ENCODE data around the gene TEKT1. TPM values are rescaled to one million over a fixed set of nuclear protein-coding genes. Genes with fewer than 3 reads are reported as not detected.

Gene TEKT1
- total RNA-seq, 1 donor from 2014 or later, result not detected

DNA sequence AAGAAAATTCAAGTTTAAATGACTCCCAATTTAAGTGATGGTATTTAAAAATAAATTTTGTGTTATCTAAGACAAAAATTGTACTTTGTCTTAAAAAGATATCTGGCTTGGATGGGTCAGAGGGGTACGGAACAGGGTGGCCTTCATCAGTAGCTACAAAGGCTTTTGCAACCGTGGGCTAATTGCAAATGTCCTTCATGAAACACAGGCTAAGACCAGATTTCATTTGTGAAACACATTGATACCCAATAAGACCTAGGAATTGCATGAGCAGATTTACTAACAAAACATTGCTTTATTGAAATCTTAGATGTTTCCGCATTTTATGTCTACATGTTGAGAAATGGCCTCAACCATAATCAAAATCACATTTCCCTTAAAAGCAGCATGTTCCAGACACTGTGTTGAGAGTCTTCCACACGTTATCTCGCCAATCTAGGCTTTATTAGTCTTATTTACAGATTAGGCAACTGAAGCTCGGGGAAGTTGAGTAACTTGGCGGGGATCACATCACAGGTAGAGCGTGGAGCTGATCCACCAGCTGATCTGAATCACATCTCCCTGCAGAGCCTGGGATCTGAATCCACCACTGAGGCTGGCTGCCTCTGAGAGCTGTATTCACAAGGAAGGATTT, 33.7 kb downstream of the TEKT1 start:
- no peak overlapping the region for H2AFZ ChIP-seq (ENCODE audit: low read depth, low read length)
- Mint-ChIP-seq H3K9me3 (ENCODE audit: unreplicated experiment) (no peaks in the 10 kb centered on the region), H3K4me3 (ENCODE audit: unreplicated experiment) (no peak overlapping the region), H3K36me3 (ENCODE audit: low read depth, unreplicated experiment) (no peaks in the 10 kb centered on the region), H3K27me3 (ENCODE audit: low read depth, unreplicated experiment) (peaks cover 21% of the 10 kb centered on the region), H3K27ac (ENCODE audit: unreplicated experiment) (no peak overlapping the region), H3K4me1 (ENCODE audit: low read depth, unreplicated experiment) (peaks cover 8% of the 10 kb centered on the region)
- no peak overlapping the region for H3K4me3 ChIP-seq (ENCODE audit: insufficient read depth, low read depth, low read length)
- no peaks in the 10 kb centered on the region for H3K9me3 ChIP-seq (ENCODE audit: insufficient read depth, low read depth, low read length)
- no peaks in the 10 kb centered on the region for H3K36me3 ChIP-seq (ENCODE audit: insufficient read depth, low read length)
- H3K4me2 ChIP-seq (ENCODE audit: low read length), result no peak overlapping the region
- H3K4me1 ChIP-seq (ENCODE audit: insufficient read depth, low read length), result no peaks in the 10 kb centered on the region
- H3K79me2 ChIP-seq (ENCODE audit: insufficient read depth, low read length), result no peaks in the 10 kb centered on the region
- DNase-seq (ENCODE audit: low read depth) (no peak), FAIRE-seq (no peak)
- H4K20me1 ChIP-seq (ENCODE audit: insufficient read depth, low read length), result no peaks in the 10 kb centered on the region
- no peak overlapping the region for H3K27ac ChIP-seq (ENCODE audit: low read depth, low read length)
- no peaks in the 10 kb centered on the region for H3K27me3 ChIP-seq (ENCODE audit: insufficient read depth, low read length)
- TF ChIP-seq, protein P1, sequence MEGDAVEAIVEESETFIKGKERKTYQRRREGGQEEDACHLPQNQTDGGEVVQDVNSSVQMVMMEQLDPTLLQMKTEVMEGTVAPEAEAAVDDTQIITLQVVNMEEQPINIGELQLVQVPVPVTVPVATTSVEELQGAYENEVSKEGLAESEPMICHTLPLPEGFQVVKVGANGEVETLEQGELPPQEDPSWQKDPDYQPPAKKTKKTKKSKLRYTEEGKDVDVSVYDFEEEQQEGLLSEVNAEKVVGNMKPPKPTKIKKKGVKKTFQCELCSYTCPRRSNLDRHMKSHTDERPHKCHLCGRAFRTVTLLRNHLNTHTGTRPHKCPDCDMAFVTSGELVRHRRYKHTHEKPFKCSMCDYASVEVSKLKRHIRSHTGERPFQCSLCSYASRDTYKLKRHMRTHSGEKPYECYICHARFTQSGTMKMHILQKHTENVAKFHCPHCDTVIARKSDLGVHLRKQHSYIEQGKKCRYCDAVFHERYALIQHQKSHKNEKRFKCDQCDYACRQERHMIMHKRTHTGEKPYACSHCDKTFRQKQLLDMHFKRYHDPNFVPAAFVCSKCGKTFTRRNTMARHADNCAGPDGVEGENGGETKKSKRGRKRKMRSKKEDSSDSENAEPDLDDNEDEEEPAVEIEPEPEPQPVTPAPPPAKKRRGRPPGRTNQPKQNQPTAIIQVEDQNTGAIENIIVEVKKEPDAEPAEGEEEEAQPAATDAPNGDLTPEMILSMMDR (IDR thresholded peaks at IDR 0.05; ENCODE audit: insufficient read depth, low read depth, low read length), result no peak
- no peak for TF ChIP-seq EZH2 (IDR thresholded peaks at IDR 0.05; ENCODE audit: insufficient read depth, low read length)
- H3K9ac ChIP-seq (ENCODE audit: low read length), result no peak overlapping the region

DNA sequence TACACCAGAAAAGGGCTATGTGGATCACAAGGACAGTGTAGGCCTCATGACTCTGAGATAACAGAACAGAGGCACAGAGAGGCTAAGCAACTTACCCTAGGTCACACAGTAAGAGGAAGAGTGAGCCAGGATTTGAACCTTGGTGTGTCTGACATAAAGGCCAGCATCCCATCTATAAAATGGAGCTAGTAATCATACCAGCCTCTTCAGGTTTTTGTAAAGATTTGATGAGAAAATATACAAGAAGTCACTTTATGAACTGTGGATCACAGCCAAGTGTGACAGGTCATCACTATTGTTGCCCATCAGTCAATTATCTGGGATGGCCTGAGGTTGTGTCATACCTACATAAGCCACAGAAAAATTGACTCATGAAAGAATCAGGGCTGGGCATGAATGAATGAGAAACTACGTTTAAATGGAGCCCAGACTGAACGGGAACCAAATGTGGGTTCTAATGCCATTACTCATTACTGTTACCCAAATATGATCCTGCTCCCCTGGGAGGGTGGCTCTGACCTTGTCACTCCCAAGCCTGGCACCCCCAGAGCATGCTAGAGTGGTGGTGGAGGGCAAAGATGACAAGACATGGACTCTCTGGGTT, 34.5 kb downstream of the TEKT1 start:
- Histone ChIP-seq H3K9me3 (ENCODE audit: insufficient read depth, low read depth, low read length) (no peaks in the 10 kb centered on the region), H3K36me3 (ENCODE audit: insufficient read depth, low read length) (no peaks in the 10 kb centered on the region), H4K20me1 (ENCODE audit: insufficient read depth, low read length) (no peaks in the 10 kb centered on the region), H3K9ac (ENCODE audit: low read length) (no peak overlapping the region), H3K4me3 (ENCODE audit: insufficient read depth, low read depth, low read length) (no peak overlapping the region), H3K27me3 (ENCODE audit: insufficient read depth, low read length) (no peaks in the 10 kb centered on the region), H3K79me2 (ENCODE audit: insufficient read depth, low read length) (no peaks in the 10 kb centered on the region), H3K27ac (ENCODE audit: low read depth, low read length) (no peak overlapping the region), H2AFZ (ENCODE audit: low read depth, low read length) (no peak overlapping the region), H3K4me1 (ENCODE audit: insufficient read depth, low read length) (no peaks in the 10 kb centered on the region), H3K4me2 (ENCODE audit: low read length) (no peak overlapping the region)
- TF ChIP-seq, protein P1 (IDR thresholded peaks at IDR 0.05; ENCODE audit: insufficient read depth, low read depth, low read length), result no peak
- no peak for TF ChIP-seq EZH2 (IDR thresholded peaks at IDR 0.05; ENCODE audit: insufficient read depth, low read length)
- Mint-ChIP-seq H3K27ac (ENCODE audit: unreplicated experiment) (no peak overlapping the region), H3K36me3 (ENCODE audit: low read depth, unreplicated experiment) (no peaks in the 10 kb centered on the region), H3K4me3 (ENCODE audit: unreplicated experiment) (no peak overlapping the region), H3K9me3 (ENCODE audit: unreplicated experiment) (no peaks in the 10 kb centered on the region), H3K4me1 (ENCODE audit: low read depth, unreplicated experiment) (peaks cover 8% of the 10 kb centered on the region), H3K27me3 (ENCODE audit: low read depth, unreplicated experiment) (peaks cover 26% of the 10 kb centered on the region)
- no peak for FAIRE-seq
- no peak for DNase-seq (ENCODE audit: low read depth)
